SU-DHL-6 (cell line): ENCODE results near the gene CYP3A5.

Experiments
- H2AFZ ChIP-seq: fragments of 200-600 bp; sonication (generic); 2 replicates; pipeline ENCODE4 v1.6.1; 2014; ENCODE audit warnings: low read depth, mild to moderate bottlenecking, moderate library complexity, mixed read lengths, antibody characterized with exemption, low read length; ENCODE audit not compliant: severe bottlenecking
- H3F3A ChIP-seq: fragments of 200-600 bp; shearing (Covaris generic); 2 replicates; pipeline ENCODE4 v1.6.0; 2016; ENCODE audit warnings: antibody characterized with exemption, mild to moderate bottlenecking; ENCODE audit not compliant: insufficient read depth
- H3K27ac ChIP-seq: fragments of 200-600 bp; sonication (generic); 2 replicates; pipeline ENCODE4 v1.5.1; 2016; ENCODE audit warnings: low read depth, mild to moderate bottlenecking, low read length, moderate library complexity, mixed read lengths
- H3K27me3 ChIP-seq: fragments of 200-600 bp; sonication (generic), shearing (Covaris generic); 2 replicates; pipeline ENCODE4 v1.6.0; 2014; ENCODE audit warnings: mild to moderate bottlenecking, low read length
- H3K36me3 ChIP-seq: fragments of 200-600 bp; sonication (generic); 2 replicates; pipeline ENCODE4 v1.6.1; 2014; ENCODE audit warnings: mild to moderate bottlenecking, low read length, mixed read lengths
- H3K4me2 ChIP-seq: fragments of 300-600, 200-600 bp; shearing (Covaris generic), sonication (generic); 2 replicates; pipeline ENCODE4 v1.6.0; 2014; ENCODE audit warnings: low read length, low read depth, mild to moderate bottlenecking; ENCODE audit not compliant: poor library complexity, severe bottlenecking
- H3K4me3 ChIP-seq: fragments of 200-600 bp; sonication (generic); 2 replicates; pipeline ENCODE4 v1.5.1; 2014; ENCODE audit warnings: antibody characterized with exemption, low read length, mild to moderate bottlenecking, mixed read lengths; ENCODE audit not compliant: insufficient read depth, poor library complexity, severe bottlenecking
- H3K79me2 ChIP-seq: fragments of 200-600 bp; sonication (generic); 2 replicates; pipeline ENCODE4 v1.6.1; 2014; ENCODE audit warnings: mild to moderate bottlenecking, low read length, moderate library complexity; ENCODE audit not compliant: insufficient read depth
- H3K9ac ChIP-seq: fragments of 200-600 bp; sonication (generic); 2 replicates; pipeline ENCODE4 v1.7.0; 2014; ENCODE audit warnings: mild to moderate bottlenecking, low read length
- H3K9me2 ChIP-seq: fragments of 200-600 bp; sonication (generic); replicated peaks from 2 replicates; pipeline ENCODE4 v1.6.1; 2014; ENCODE audit warnings: low read length; ENCODE audit not compliant: insufficient read depth
- H3K9me3 ChIP-seq: fragments of 200-600 bp; sonication (generic); 2 replicates; pipeline ENCODE4 v1.6.1; 2014; ENCODE audit warnings: low read length, mixed read lengths; ENCODE audit not compliant: insufficient read depth
- H4K20me1 ChIP-seq: fragments of 200-600 bp; sonication (generic); 2 replicates; pipeline ENCODE4 v1.6.1; 2014; ENCODE audit warnings: low read depth, mild to moderate bottlenecking, antibody characterized with exemption, low read length, moderate library complexity, mixed read lengths
- CTCF ChIP-seq: fragments of 200-600 bp; sonication (generic); IDR thresholded peaks from one replicate; pipeline ENCODE4 v1.5.1; 2017; ENCODE audit warnings: antibody characterized with exemption, mild to moderate bottlenecking, low read length, moderate library complexity; ENCODE audit not compliant: insufficient read depth, poor library complexity, severe bottlenecking
- EZH2phosphoT487 ChIP-seq: fragments of 200-600 bp; sonication (generic), shearing (Covaris generic); conservative IDR thresholded peaks from 2 replicates; pipeline ENCODE4 v1.6.1; 2018; ENCODE audit warnings: mild to moderate bottlenecking, antibody characterized with exemption, low read length, moderate library complexity, mixed read lengths

The CYP3A5 gene

GRCh38 chr7:99677013-99677647 is 2.7 kb downstream of the CYP3A5 start:
- Histone ChIP-seq H3F3A (no peaks in the 10 kb centered on the region), H3K4me2 (no peak overlapping the region), H3K9ac (no peak overlapping the region), H3K27ac (no peak overlapping the region), H3K36me3 (no peaks in the 10 kb centered on the region), H3K9me2 (no peaks in the 10 kb centered on the region), H3K4me3 (no peak overlapping the region), H3K9me3 (peaks cover 1% of the 10 kb centered on the region; the same call in 1 of the 2 replicates), H4K20me1 (no peaks in the 10 kb centered on the region), H2AFZ (no peak overlapping the region), H3K79me2 (no peaks in the 10 kb centered on the region), H3K27me3 (no peaks in the 10 kb centered on the region)
- TF ChIP-seq EZH2phosphoT487 (no peak), CTCF (no peak)

GRCh38 chr7:99674995-99675742 is 4.6 kb downstream of the CYP3A5 start:
- H3K36me3 ChIP-seq = no peaks in the 10 kb centered on the region
- no peaks in the 10 kb centered on the region for H3K9me3 ChIP-seq
- H3K4me3 ChIP-seq = no peak overlapping the region
- H4K20me1 ChIP-seq = no peaks in the 10 kb centered on the region
- H3K27ac ChIP-seq = no peak overlapping the region
- no peak overlapping the region for H3K9ac ChIP-seq
- no peaks in the 10 kb centered on the region for H3K79me2 ChIP-seq
- no peaks in the 10 kb centered on the region for H3K27me3 ChIP-seq
- TF ChIP-seq EZH2phosphoT487 = no peak
- TF ChIP-seq CTCF = no peak
- H3K4me2 ChIP-seq = no peak overlapping the region
- no peaks in the 10 kb centered on the region for H3K9me2 ChIP-seq
- no peak overlapping the region for H2AFZ ChIP-seq
- H3F3A ChIP-seq = no peaks in the 10 kb centered on the region

- no peaks in the 10 kb centered on the region for H3F3A ChIP-seq
- H3K4me3 ChIP-seq = no peak overlapping the region
- H3K79me2 ChIP-seq = no peaks in the 10 kb centered on the region
- no peaks in the 10 kb centered on the region for H3K9me2 ChIP-seq
- no peak overlapping the region for H2AFZ ChIP-seq
- TF ChIP-seq CTCF (no peak), EZH2phosphoT487 (no peak)
- H3K27ac ChIP-seq = no peak overlapping the region
- H3K9me3 ChIP-seq = no peaks in the 10 kb centered on the region
- no peaks in the 10 kb centered on the region for H3K36me3 ChIP-seq
- H3K27me3 ChIP-seq = no peaks in the 10 kb centered on the region
- H4K20me1 ChIP-seq = no peaks in the 10 kb centered on the region
- no peak overlapping the region for H3K9ac ChIP-seq
- H3K4me2 ChIP-seq = no peak overlapping the region
Measured at GRCh38 chr7:99672573-99672972, 7.2 kb downstream of the CYP3A5 start.
